NCI-H2227 (cell line): Measurements from ENCODE around the gene THOC6.

Source experiments
- DNase-seq: peaks from one replicate; lab custom pipeline; 2025; ENCODE audit not compliant: unreplicated experiment; lab: John Stamatoyannopoulos, UW

THOC6 gene

GRCh38 chr16:3014971-3015370 lies 8.9 kb upstream of the THOC6 start:
- no peak for DNase-seq

GRCh38 chr16:3015865-3016521 lies 7.8 kb upstream of the THOC6 start:
- DNase-seq: no peak

DNA sequence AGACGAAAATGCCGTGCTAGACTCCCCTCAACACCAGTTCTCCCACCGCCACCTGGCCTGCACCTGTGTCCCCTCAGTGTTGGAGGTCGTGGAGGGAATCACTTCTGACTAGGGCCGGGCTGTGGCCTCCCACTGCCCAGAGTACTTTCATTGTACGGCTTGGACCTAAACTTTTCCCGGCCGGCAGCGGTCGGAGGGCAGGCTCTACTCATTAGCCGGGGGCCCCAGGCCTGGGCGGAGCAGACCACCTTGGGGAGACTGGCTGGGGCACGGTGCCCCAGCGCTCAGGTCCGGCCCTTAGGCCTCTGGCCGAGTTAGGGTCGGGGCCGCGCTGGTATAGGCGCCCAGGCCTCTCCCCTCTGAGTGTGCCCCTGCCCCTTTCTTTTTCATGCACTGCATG lies 6.5 kb upstream of the THOC6 start:
- DNase-seq: no peak

GRCh38 chr16:3017794-3018506 lies 5.9 kb upstream of the THOC6 start, which contains the start of gene CLDN6:
TSS of gene CLDN6 (minus strand) at chr16:3018183. CDS start at chr16:3016021, 2,162 bp downstream.
- DNase-seq: no peak

DNA sequence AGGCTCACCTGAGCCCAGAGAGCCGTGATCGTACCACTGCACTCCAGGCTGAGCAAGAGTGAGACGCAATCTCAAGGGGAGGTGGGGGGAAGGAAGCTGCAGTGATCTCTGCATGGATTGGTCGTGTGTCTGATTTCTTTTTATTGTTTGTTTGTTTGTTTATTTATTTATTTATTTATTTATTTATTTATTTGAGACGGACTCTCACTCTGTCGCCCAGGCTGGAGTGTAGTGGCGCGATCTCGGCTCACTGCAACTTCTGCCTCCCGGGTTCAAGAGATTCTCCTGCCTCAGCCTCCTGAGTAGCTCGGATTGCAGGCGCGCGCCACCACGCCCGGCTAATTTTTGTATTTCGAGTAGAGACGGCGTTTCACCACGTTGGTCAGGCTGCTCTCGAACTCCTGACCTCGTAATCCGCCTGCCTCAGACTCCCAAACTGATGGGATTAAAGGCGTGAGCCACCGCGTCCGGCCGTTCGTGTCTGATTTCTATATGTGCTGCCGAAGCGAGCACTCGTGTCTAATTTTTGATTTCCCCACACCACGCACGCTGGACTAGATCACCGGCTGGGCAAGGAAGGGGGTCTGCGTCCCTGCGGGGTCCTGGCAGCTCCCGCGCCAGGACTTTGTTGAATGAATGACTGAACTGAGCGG lies 4.1 kb upstream of the THOC6 start:
- DNase-seq: no peak

DNA sequence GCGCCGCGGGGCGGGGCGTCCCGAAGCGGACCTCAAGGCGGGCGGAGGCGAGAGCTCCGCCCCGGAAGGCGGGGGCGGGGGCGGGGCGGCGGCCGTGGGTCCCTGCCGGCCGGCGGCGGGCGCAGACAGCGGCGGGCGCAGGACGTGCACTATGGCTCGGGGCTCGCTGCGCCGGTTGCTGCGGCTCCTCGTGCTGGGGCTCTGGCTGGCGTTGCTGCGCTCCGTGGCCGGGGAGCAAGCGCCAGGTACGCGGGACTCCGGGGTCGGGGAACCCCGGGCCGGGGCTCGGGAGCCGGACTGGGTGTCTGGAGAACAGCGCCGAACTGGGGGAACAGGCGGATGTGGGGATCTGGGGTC lies 3.6 kb upstream of the THOC6 start, which contains the start of gene TNFRSF12A:
TNFRSF12A (plus strand) TSS at position 122 of the 357 bp plus-strand sequence; CDS start at position 152, 30 bp downstream.
- peak; percentile 87 for DNase-seq

GRCh38 chr16:3020604-3021448 lies 3.0 kb upstream of the THOC6 start:
- DNase-seq: peak; percentile 49

DNA sequence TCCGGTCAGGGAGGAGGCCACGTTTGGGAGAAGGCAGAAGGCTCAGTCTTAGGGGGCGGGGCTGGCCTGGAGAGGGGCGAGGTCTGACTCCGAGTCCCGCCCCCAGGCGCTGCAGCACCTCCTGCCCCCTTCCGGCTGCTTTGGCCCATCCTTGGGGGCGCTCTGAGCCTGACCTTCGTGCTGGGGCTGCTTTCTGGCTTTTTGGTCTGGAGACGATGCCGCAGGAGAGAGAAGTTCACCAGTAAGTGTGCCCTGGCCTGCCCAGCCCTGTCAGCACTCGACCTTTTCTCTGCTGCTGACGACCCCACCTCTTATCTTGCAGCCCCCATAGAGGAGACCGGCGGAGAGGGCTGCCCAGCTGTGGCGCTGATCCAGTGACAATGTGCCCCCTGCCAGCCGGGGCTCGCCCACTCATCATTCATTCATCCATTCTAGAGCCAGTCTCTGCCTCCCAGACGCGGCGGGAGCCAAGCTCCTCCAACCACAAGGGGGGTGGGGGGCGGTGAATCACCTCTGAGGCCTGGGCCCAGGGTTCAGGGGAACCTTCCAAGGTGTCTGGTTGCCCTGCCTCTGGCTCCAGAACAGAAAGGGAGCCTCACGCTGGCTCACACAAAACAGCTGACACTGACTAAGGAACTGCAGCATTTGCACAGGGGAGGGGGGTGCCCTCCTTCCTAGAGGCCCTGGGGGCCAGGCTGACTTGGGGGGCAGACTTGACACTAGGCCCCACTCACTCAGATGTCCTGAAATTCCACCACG lies 2.2 kb upstream of the THOC6 start:
- peak; percentile 77 for DNase-seq

DNA sequence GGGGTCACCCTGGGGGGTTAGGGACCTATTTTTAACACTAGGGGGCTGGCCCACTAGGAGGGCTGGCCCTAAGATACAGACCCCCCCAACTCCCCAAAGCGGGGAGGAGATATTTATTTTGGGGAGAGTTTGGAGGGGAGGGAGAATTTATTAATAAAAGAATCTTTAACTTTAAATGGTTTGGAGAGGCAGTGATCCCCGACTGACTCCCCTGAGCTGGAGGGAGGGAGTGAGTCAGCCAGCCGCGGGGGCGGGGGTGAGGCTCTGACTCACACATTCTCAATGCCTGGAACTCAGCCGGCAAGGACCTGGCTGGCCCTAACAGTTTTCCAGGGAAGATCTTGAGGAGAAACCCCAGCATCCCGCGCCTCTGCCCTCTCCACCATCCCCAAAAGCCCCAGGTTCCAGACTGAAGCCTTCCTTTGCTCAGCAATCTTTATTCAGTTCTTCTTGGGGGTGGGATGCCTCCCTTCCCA lies 1.6 kb upstream of the THOC6 start:
- DNase-seq: peak; percentile 44

GRCh38 chr16:3022684-3023414 lies 986 bp upstream of the THOC6 start:
- no peak for DNase-seq

- no peak for DNase-seq
These were observed 493 bp upstream of the THOC6 start for GRCh38 chr16:3023415-3023668.

GRCh38 chr16:3025032-3026002 lies 1.5 kb downstream of the THOC6 start:
- DNase-seq: no peak

DNA sequence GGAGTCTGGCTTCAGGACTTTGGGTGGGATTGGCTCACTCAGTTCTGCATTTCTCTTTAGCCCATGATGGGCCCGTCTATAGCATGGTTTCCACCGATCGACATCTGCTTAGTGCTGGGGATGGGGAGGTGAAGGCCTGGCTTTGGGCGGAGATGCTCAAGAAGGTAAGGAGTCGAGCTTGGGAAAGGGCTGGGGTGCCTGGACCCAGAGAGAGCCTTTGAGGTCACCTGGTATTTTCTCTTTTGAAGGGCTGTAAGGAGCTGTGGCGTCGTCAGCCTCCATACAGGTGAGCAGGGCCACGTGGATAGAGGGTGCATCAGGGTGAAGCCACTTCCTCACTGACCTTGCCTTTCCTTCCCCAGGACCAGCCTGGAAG lies 2.2 kb downstream of the THOC6 start:
- no peak for DNase-seq

GRCh38 chr16:3026609-3027488 lies 3.0 kb downstream of the THOC6 start:
- DNase-seq: no peak

DNA sequence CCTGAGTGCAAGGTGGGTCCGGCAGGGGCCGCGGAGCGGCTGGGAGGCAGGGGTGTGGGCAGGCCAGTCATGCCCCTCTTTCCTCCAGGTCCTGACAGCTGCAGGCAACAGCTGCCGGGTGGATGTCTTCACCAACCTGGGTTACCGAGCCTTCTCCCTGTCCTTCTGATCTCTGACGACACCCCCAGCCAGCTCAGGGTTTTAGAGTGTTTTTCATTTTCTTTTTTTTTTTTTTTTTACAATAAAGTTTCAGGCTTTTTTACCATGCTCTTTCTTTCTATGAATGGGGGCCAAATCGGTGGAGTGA lies 3.6 kb downstream of the THOC6 start:
- DNase-seq: no peak

GRCh38 chr16:3027983-3028715 lies 4.3 kb downstream of the THOC6 start:
- peak; percentile 95 for DNase-seq

- no peak for DNase-seq
These were observed 5.0 kb downstream of the THOC6 start for GRCh38 chr16:3028716-3029319.
